Transverse colon (tissue), 4 donors: ENCODE measurements around the gene GABRA5.

Source experiments
- CTCF ChIP-seq, 5 experiments: fragments of 200-600 bp in 3 of 5; fragments of 450-650 bp in 2 of 5; sonication (generic) in 3 of 5; IDR thresholded peaks; 1 replicate in 2 of 5; 2 replicates in 3 of 5; pipeline ENCODE4 v1.5.1; 2016 to 2017; ENCODE audit warnings: antibody characterized with exemption in 5 of 5, inconsistent platforms in 3 of 5, mild to moderate bottlenecking in 2 of 5, moderate library complexity in 1 of 5
- POLR2A ChIP-seq: fragments of 450-650 bp; IDR thresholded peaks from one replicate; pipeline ENCODE4 v1.6.1; 2016; ENCODE audit warnings: antibody characterized with exemption, mild to moderate bottlenecking, moderate library complexity
- POLR2AphosphoS5 ChIP-seq, 3 donors: sonication (generic); formaldehyde crosslinking; IDR thresholded peaks; one replicate each; pipeline ENCODE4 v1.6.1; 2016; ENCODE audit warnings: antibody characterized with exemption in 3 of 3

GRCh38 chr15:26838742-26839460, 28.0 kb upstream of the GABRA5 start:
- TF ChIP-seq CTCF (IDR thresholded peaks at IDR 0.05) (peak in 1 of 5 experiments; percentile 6), POLR2AphosphoS5 (IDR thresholded peaks at IDR 0.05) (no peak), POLR2A (no peak)
